Sigmoid colon (tissue), 3 donors: ENCODE measurements around the gene MXD3.

Experiments used
- CTCF ChIP-seq, 4 experiments: fragments of 450-650 bp in 3 of 4; fragments of 200-600 bp in 1 of 4; IDR thresholded peaks; one replicate each; pipeline ENCODE4 v1.5.1; 2016 to 2019; ENCODE audit warnings: antibody characterized with exemption in 4 of 4, mild to moderate bottlenecking in 3 of 4, moderate library complexity in 2 of 4
- POLR2A ChIP-seq, 2 donors: fragments of 450-650 bp; IDR thresholded peaks; one replicate each; pipeline ENCODE4 v1.6.1; 2016; ENCODE audit warnings: antibody characterized with exemption in 2 of 2, mild to moderate bottlenecking in 2 of 2, moderate library complexity in 2 of 2

GRCh38 chr5:177311392-177311722, 341 bp downstream of the MXD3 start:
- TF ChIP-seq POLR2A (IDR thresholded peaks at IDR 0.05) = no peak
- TF ChIP-seq CTCF (IDR thresholded peaks at IDR 0.05) = no peak
